ENCODE results near the gene NCBP1.

Gene NCBP1

GRCh38 chr9:97627624-97628023, 6.0 kb upstream of the NCBP1 start:
- peaks cover 30% of the 10 kb centered on the region for H3K79me1 ChIP-seq (replicated peaks; ENCODE audit: low read length, poor library complexity, severe bottlenecking)
- H3K9me3 ChIP-seq (ENCODE audit: control insufficient read depth, low read length) = no peaks in the 10 kb centered on the region

GRCh38 chr9:97628668-97629067, 5.0 kb upstream of the NCBP1 start:
- no peak overlapping the region for H2AFZ ChIP-seq (ENCODE audit: low read depth, low read length)
- H4K91ac ChIP-seq (ENCODE audit: low read length) = peak overlapping the region; percentile 72
- peak overlapping the region in 1 of 2 experiments; percentile 31 for H2BK12ac ChIP-seq (ENCODE audit: low read length in 2 of 2)
- H2BK120ac ChIP-seq (ENCODE audit: low read depth, low read length) = no peak overlapping the region
- H3K9me3 ChIP-seq (ENCODE audit: control insufficient read depth, low read length) = no peaks in the 10 kb centered on the region
- H3K4me2 ChIP-seq (ENCODE audit: low read length, poor library complexity, severe bottlenecking) = no peak overlapping the region
- no peak overlapping the region for H3K18ac ChIP-seq (ENCODE audit: low read depth in 1 of 2, low read length in 2 of 2)
- no peak overlapping the region for H3K9ac ChIP-seq (ENCODE audit: low read length)
- no peak overlapping the region for H2AK5ac ChIP-seq (ENCODE audit: low read length, severe bottlenecking)
- peak overlapping the region in 1 of 2 experiments; percentile 93 for H3K23ac ChIP-seq (ENCODE audit: low read length in 2 of 2)
- no peak overlapping the region for H2BK15ac ChIP-seq (ENCODE audit: low read depth, poor library complexity, severe bottlenecking)
- H3K36me3 ChIP-seq (ENCODE audit: control insufficient read depth in 1 of 2, insufficient read depth in 2 of 2, low read depth in 1 of 2, low read length in 2 of 2) = peaks cover 2 to 23% of the 10 kb centered on the region in 2 experiments
- no peak overlapping the region for H4K8ac ChIP-seq (ENCODE audit: low read length)
- no peak overlapping the region for H3K14ac ChIP-seq (ENCODE audit: low read length in 2 of 2)
- H3K79me1 ChIP-seq (replicated peaks; ENCODE audit: low read length, poor library complexity, severe bottlenecking) = peaks cover 30% of the 10 kb centered on the region
- WGBS = 96% methylated on average over 3 of the region's 3 CpGs
- H3K4ac ChIP-seq (ENCODE audit: low read depth in 1 of 2, low read length in 2 of 2) = no peak overlapping the region
- no peak overlapping the region for H2BK5ac ChIP-seq (ENCODE audit: low read depth, low read length, poor library complexity, severe bottlenecking)
- H3K27ac ChIP-seq (ENCODE audit: low read length, poor library complexity, severe bottlenecking) = no peak overlapping the region
- DNase-seq = no peak
- H3K27me3 ChIP-seq (ENCODE audit: control insufficient read depth in 1 of 2, insufficient read depth in 1 of 2, low read length in 2 of 2) = no peaks in the 10 kb centered on the region
- H3K4me3 ChIP-seq (ENCODE audit: insufficient read depth in 1 of 2, low read depth in 1 of 2, low read length in 2 of 2) = no peak overlapping the region
- H3K4me1 ChIP-seq (ENCODE audit: control insufficient read depth, insufficient read depth, low read depth, low read length) = peaks cover 8% of the 10 kb centered on the region

More at GRCh38 chr9:97627624-97628023, 6.0 kb upstream of the NCBP1 start:
- H3K14ac ChIP-seq (ENCODE audit: low read length in 2 of 2) = no peak overlapping the region
- no peak overlapping the region for H2BK120ac ChIP-seq (ENCODE audit: low read depth, low read length)
- H2BK15ac ChIP-seq (ENCODE audit: low read depth, poor library complexity, severe bottlenecking) = no peak overlapping the region
- H2BK12ac ChIP-seq (ENCODE audit: low read length in 2 of 2) = no peak overlapping the region
- H3K4ac ChIP-seq (ENCODE audit: low read depth in 1 of 2, low read length in 2 of 2) = no peak overlapping the region
- H2BK5ac ChIP-seq (ENCODE audit: low read depth, low read length, poor library complexity, severe bottlenecking) = no peak overlapping the region
- H3K4me1 ChIP-seq (ENCODE audit: control insufficient read depth, insufficient read depth, low read depth, low read length) = peaks cover 8% of the 10 kb centered on the region
- DNase-seq = peak; percentile 64
- no peak overlapping the region for H3K23ac ChIP-seq (ENCODE audit: low read length in 2 of 2)
- no peak overlapping the region for H3K27ac ChIP-seq (ENCODE audit: low read length, poor library complexity, severe bottlenecking)
- H3K4me2 ChIP-seq (ENCODE audit: low read length, poor library complexity, severe bottlenecking) = no peak overlapping the region
- no peak overlapping the region for H3K18ac ChIP-seq (ENCODE audit: low read depth in 1 of 2, low read length in 2 of 2)
- no peak overlapping the region for H4K91ac ChIP-seq (ENCODE audit: low read length)
- H3K4me3 ChIP-seq (ENCODE audit: insufficient read depth in 1 of 2, low read depth in 1 of 2, low read length in 2 of 2) = peak overlapping the region in 1 of 2 experiments; percentile 46
- H3K36me3 ChIP-seq (ENCODE audit: control insufficient read depth in 1 of 2, insufficient read depth in 2 of 2, low read depth in 1 of 2, low read length in 2 of 2) = peaks cover 2 to 26% of the 10 kb centered on the region in 2 experiments
- no peaks in the 10 kb centered on the region for H3K27me3 ChIP-seq (ENCODE audit: control insufficient read depth in 1 of 2, insufficient read depth in 1 of 2, low read length in 2 of 2)
- 70% methylated on average over 5 of the region's 5 CpGs for WGBS
- peak overlapping the region; percentile 68 for H3K9ac ChIP-seq (ENCODE audit: low read length)
- no peak overlapping the region for H2AK5ac ChIP-seq (ENCODE audit: low read length, severe bottlenecking)
- H4K8ac ChIP-seq (ENCODE audit: low read length) = no peak overlapping the region
- H2AFZ ChIP-seq (ENCODE audit: low read depth, low read length) = no peak overlapping the region

- Histone ChIP-seq H3K79me1 (replicated peaks; ENCODE audit: low read length, poor library complexity, severe bottlenecking) (peaks cover 27% of the 10 kb centered on the region), H3K23ac (ENCODE audit: low read length in 2 of 2) (no peak overlapping the region), H4K91ac (ENCODE audit: low read length) (no peak overlapping the region), H2BK120ac (ENCODE audit: low read depth, low read length) (no peak overlapping the region), H3K4me3 (ENCODE audit: insufficient read depth in 1 of 2, low read depth in 1 of 2, low read length in 2 of 2) (no peak overlapping the region), H2BK15ac (ENCODE audit: low read depth, poor library complexity, severe bottlenecking) (no peak overlapping the region), H3K36me3 (ENCODE audit: control insufficient read depth in 1 of 2, insufficient read depth in 2 of 2, low read depth in 1 of 2, low read length in 2 of 2) (peaks cover 1 to 19% of the 10 kb centered on the region in 2 experiments), H2BK5ac (ENCODE audit: low read depth, low read length, poor library complexity, severe bottlenecking) (no peak overlapping the region), H3K14ac (ENCODE audit: low read length in 2 of 2) (no peak overlapping the region), H2BK12ac (ENCODE audit: low read length in 2 of 2) (no peak overlapping the region), H3K9ac (ENCODE audit: low read length) (no peak overlapping the region), H3K4me1 (ENCODE audit: control insufficient read depth, insufficient read depth, low read depth, low read length) (peaks cover 8% of the 10 kb centered on the region), H3K4me2 (ENCODE audit: low read length, poor library complexity, severe bottlenecking) (no peak overlapping the region), H4K8ac (ENCODE audit: low read length) (no peak overlapping the region), H2AK5ac (ENCODE audit: low read length, severe bottlenecking) (no peak overlapping the region), H3K18ac (ENCODE audit: low read depth in 1 of 2, low read length in 2 of 2) (no peak overlapping the region), H3K27ac (ENCODE audit: low read length, poor library complexity, severe bottlenecking) (no peak overlapping the region), H3K9me3 (ENCODE audit: control insufficient read depth, low read length) (no peaks in the 10 kb centered on the region), H3K27me3 (ENCODE audit: control insufficient read depth in 1 of 2, insufficient read depth in 1 of 2, low read length in 2 of 2) (no peaks in the 10 kb centered on the region), H2AFZ (ENCODE audit: low read depth, low read length) (no peak overlapping the region), H3K4ac (ENCODE audit: low read depth in 1 of 2, low read length in 2 of 2) (no peak overlapping the region)
- no peak for DNase-seq
Observed at GRCh38 chr9:97629156-97629555, 4.5 kb upstream of the NCBP1 start.

GRCh38 chr9:97630591-97630990, 3.0 kb upstream of the NCBP1 start:
- Histone ChIP-seq H3K27me3 (ENCODE audit: control insufficient read depth in 1 of 2, insufficient read depth in 1 of 2, low read length in 2 of 2) (no peaks in the 10 kb centered on the region), H3K4ac (ENCODE audit: low read depth in 1 of 2, low read length in 2 of 2) (no peak overlapping the region), H2BK12ac (ENCODE audit: low read length in 2 of 2) (no peak overlapping the region), H3K4me2 (ENCODE audit: low read length, poor library complexity, severe bottlenecking) (no peak overlapping the region), H2BK5ac (ENCODE audit: low read depth, low read length, poor library complexity, severe bottlenecking) (no peak overlapping the region), H3K36me3 (ENCODE audit: control insufficient read depth in 1 of 2, insufficient read depth in 2 of 2, low read depth in 1 of 2, low read length in 2 of 2) (peaks cover 0 to 4% of the 10 kb centered on the region in 2 experiments), H4K91ac (ENCODE audit: low read length) (no peak overlapping the region), H2AK5ac (ENCODE audit: low read length, severe bottlenecking) (no peak overlapping the region), H3K79me1 (replicated peaks; ENCODE audit: low read length, poor library complexity, severe bottlenecking) (peaks cover 22% of the 10 kb centered on the region), H3K9ac (ENCODE audit: low read length) (no peak overlapping the region), H3K4me1 (ENCODE audit: control insufficient read depth, insufficient read depth, low read depth, low read length) (peaks cover 10% of the 10 kb centered on the region), H4K8ac (ENCODE audit: low read length) (no peak overlapping the region), H3K23ac (ENCODE audit: low read length in 2 of 2) (no peak overlapping the region), H2BK120ac (ENCODE audit: low read depth, low read length) (no peak overlapping the region), H3K9me3 (ENCODE audit: control insufficient read depth, low read length) (no peaks in the 10 kb centered on the region), H3K18ac (ENCODE audit: low read depth in 1 of 2, low read length in 2 of 2) (no peak overlapping the region), H3K27ac (ENCODE audit: low read length, poor library complexity, severe bottlenecking) (no peak overlapping the region), H3K14ac (ENCODE audit: low read length in 2 of 2) (no peak overlapping the region), H3K4me3 (ENCODE audit: insufficient read depth in 1 of 2, low read depth in 1 of 2, low read length in 2 of 2) (no peak overlapping the region), H2AFZ (ENCODE audit: low read depth, low read length) (no peak overlapping the region), H2BK15ac (ENCODE audit: low read depth, poor library complexity, severe bottlenecking) (no peak overlapping the region)
- no peak for DNase-seq

All from mesenchymal stem cell (in vitro differentiated cells and primary cell).